ENCODE results near the gene HMG20A. TPM values are rescaled to one million over a fixed set of nuclear protein-coding genes. Genes with fewer than 3 reads are reported as not detected.

Gene HMG20A
- total RNA-seq, 1 donor from 2014 or later: 49.4 TPM

DNA sequence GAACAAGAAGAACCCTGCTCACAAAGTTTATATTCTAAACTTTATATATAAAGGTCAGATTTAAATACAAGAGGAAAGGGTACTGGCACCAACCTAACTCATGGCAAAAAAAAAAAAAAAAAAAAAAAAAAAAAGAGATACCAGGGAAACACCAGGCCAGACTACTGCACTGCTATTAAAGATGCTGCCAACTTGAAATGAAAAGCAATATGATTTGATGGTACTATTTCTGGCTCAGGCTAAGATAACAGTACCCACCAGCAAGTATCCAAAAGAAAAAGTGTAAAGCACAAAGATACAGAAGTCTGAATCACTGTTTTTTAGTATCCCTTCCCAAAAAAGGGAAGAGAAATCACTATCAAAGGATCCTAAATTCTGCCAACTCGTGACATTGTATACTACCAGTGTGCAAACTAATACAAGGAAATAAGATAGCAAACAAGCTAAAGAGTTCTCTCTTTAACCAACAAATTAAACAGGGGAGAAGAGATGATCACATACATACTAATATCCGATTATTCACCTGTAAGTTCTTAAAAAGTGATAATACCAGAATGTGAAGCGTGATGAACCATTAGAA lies 29.2 kb upstream of the HMG20A start:
- Histone ChIP-seq H3K9me3 (peaks cover 6% of the 10 kb centered on the region), H3K27ac (no peak overlapping the region), H3K36me3 (no peaks in the 10 kb centered on the region), H3K4me3 (no peak overlapping the region), H3K27me3 (no peaks in the 10 kb centered on the region), H3K4me1 (peaks cover 12% of the 10 kb centered on the region)
- DNase-seq (ENCODE audit: extremely low spot score in 2 of 2): no peak
- intact Hi-C loops (cut with DNase I): no loop called here
- TF ChIP-seq, protein P1, sequence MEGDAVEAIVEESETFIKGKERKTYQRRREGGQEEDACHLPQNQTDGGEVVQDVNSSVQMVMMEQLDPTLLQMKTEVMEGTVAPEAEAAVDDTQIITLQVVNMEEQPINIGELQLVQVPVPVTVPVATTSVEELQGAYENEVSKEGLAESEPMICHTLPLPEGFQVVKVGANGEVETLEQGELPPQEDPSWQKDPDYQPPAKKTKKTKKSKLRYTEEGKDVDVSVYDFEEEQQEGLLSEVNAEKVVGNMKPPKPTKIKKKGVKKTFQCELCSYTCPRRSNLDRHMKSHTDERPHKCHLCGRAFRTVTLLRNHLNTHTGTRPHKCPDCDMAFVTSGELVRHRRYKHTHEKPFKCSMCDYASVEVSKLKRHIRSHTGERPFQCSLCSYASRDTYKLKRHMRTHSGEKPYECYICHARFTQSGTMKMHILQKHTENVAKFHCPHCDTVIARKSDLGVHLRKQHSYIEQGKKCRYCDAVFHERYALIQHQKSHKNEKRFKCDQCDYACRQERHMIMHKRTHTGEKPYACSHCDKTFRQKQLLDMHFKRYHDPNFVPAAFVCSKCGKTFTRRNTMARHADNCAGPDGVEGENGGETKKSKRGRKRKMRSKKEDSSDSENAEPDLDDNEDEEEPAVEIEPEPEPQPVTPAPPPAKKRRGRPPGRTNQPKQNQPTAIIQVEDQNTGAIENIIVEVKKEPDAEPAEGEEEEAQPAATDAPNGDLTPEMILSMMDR (IDR thresholded peaks at IDR 0.05): no peak
- TF ChIP-seq POLR2AphosphoS5 (IDR thresholded peaks at IDR 0.05; ENCODE audit: insufficient read depth in 1 of 2, low read depth in 1 of 2) (no peak), POLR2A (IDR thresholded peaks at IDR 0.05) (no peak)

DNA sequence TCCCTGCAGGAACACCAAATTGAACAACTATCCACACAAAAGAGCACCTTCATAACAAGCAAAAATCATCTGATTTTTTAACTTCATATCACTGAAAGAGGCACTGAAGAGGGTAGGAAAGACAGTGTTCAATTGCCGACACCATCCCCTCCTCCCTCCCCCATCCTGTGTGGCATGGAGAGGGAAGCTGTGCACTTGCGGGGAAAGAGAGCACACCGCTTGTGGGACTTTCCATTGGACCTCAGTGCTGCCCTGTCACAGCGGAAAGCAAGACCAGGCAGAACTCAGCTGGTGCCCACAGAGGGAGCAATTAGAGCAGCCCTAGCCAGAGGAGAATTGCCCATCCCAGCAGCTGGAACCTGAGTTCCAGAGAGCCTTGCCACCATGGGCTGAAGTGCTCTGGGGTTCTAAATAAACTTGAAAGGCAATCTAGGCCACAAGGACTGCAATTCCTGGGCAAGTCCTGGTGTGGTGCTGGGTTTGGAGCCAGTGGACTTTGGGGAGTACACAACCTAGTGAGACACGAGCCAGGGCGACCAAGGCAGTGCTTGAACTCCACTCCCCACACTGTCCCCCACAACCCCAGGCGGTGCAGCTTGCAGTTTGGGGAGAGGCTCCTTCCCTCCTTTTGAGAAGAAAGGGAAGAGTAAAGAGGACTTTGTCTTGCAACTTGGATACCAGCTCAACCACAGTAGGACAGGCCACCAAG lies 27.8 kb upstream of the HMG20A start:
- Histone ChIP-seq H3K27ac (no peak overlapping the region), H3K27me3 (no peaks in the 10 kb centered on the region), H3K9me3 (peaks cover 11% of the 10 kb centered on the region), H3K4me3 (no peak overlapping the region), H3K4me1 (peaks cover 4% of the 10 kb centered on the region), H3K36me3 (no peaks in the 10 kb centered on the region)
- intact Hi-C loops (cut with DNase I): no loop called here
- no peak for DNase-seq (ENCODE audit: extremely low spot score in 2 of 2)
- TF ChIP-seq POLR2A (IDR thresholded peaks at IDR 0.05): no peak
- no peak for TF ChIP-seq POLR2AphosphoS5 (IDR thresholded peaks at IDR 0.05; ENCODE audit: insufficient read depth in 1 of 2, low read depth in 1 of 2)
- TF ChIP-seq, protein P1 (IDR thresholded peaks at IDR 0.05): no peak

DNA sequence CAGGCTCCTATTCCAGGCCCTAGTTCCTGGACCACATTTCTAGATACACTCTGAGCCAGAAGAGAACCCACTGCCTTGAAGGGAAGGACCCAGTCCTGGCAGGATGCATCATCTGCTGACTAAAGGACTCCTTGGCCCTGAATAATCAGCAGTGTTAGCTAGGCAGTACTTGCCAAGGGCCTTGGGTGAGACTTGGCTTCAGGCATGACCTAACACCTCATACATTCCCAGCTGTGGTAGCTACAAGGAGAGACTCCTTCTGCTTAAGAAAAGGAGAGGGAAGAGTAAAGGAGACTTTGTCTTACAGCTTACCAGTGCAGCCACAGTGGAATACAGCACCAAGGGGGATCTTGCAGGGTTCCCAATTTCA lies 27.2 kb upstream of the HMG20A start:
- Histone ChIP-seq H3K27ac (no peak overlapping the region), H3K4me1 (no peaks in the 10 kb centered on the region), H3K27me3 (no peaks in the 10 kb centered on the region), H3K36me3 (no peaks in the 10 kb centered on the region), H3K9me3 (peaks cover 16% of the 10 kb centered on the region), H3K4me3 (no peak overlapping the region)
- DNase-seq (ENCODE audit: extremely low spot score in 2 of 2): no peak
- TF ChIP-seq POLR2AphosphoS5 (IDR thresholded peaks at IDR 0.05; ENCODE audit: insufficient read depth in 1 of 2, low read depth in 1 of 2) (no peak), POLR2A (IDR thresholded peaks at IDR 0.05) (no peak)
- TF ChIP-seq, protein P1 (IDR thresholded peaks at IDR 0.05): no peak
- intact Hi-C loops (cut with DNase I): no loop called here

DNA sequence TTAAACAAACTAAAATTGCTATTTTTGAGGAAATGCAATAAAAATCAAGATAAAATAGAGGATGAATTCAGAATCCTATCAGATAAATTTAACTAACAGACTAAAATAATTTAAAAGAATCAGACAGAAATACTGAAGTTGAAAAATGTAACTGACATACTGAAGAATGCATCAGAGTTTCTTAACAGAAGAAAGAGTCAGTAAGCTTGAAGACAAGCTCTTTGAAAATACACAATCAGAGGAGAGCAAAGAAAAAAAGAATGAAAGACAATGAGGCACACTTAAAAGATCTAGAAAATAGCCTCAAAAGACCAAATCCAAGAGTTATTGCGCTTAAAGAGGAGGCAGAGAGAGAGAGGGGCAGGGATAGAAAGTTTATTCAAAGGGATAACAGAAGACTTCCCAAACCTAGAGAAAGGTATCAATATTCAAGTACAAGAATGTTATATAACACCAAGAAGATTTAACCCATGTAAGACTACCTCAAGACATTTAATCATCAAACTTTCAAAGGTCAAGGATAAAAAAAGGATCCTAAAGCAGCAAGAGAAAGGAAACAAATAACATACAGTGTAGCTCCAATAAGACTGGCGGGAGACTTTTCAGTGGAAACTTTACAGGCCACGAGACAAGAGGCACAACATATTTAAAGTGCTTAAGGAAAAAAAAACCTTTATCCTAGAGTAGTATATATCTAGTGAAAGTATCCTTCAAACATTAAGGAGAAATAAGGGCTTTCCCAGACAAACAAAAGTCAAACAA lies 25.5 kb upstream of the HMG20A start:
- DNase-seq (ENCODE audit: extremely low spot score in 2 of 2): no peak
- no peaks in the 10 kb centered on the region for H3K27me3 ChIP-seq
- no peak overlapping the region for H3K27ac ChIP-seq
- H3K9me3 ChIP-seq: peaks cover 28% of the 10 kb centered on the region
- intact Hi-C loops (cut with DNase I): no loop called here
- no peak for TF ChIP-seq POLR2A (IDR thresholded peaks at IDR 0.05)
- TF ChIP-seq, protein P1 (IDR thresholded peaks at IDR 0.05): no peak
- no peak for TF ChIP-seq POLR2AphosphoS5 (IDR thresholded peaks at IDR 0.05; ENCODE audit: insufficient read depth in 1 of 2, low read depth in 1 of 2)
- no peak overlapping the region for H3K4me3 ChIP-seq
- H3K4me1 ChIP-seq: no peaks in the 10 kb centered on the region
- no peaks in the 10 kb centered on the region for H3K36me3 ChIP-seq
